Measurements from ENCODE around the gene ZMYND8.
A peak's percentile ranks its signal among the peaks of the same experiment; 100 is the strongest.

ZMYND8 gene

DNA sequence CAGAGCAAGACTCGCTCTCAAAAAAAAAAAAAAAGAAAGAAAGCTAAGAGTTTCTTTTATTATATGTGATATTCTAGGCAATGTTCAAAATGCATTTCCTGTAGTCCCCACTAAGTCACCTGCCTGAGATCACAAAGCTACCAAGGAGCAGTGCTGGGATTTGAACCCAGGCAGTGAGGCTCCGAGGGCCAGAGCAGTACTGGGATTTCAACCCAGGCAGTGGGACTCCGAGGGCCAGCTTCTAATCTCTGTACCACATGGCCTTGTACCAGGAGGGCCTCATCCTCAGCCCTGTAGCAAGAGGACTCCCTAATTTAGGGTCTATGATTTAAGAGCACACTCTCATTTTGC is 39.7 kb downstream of the ZMYND8 start:
- TF ChIP-seq, protein P1, sequence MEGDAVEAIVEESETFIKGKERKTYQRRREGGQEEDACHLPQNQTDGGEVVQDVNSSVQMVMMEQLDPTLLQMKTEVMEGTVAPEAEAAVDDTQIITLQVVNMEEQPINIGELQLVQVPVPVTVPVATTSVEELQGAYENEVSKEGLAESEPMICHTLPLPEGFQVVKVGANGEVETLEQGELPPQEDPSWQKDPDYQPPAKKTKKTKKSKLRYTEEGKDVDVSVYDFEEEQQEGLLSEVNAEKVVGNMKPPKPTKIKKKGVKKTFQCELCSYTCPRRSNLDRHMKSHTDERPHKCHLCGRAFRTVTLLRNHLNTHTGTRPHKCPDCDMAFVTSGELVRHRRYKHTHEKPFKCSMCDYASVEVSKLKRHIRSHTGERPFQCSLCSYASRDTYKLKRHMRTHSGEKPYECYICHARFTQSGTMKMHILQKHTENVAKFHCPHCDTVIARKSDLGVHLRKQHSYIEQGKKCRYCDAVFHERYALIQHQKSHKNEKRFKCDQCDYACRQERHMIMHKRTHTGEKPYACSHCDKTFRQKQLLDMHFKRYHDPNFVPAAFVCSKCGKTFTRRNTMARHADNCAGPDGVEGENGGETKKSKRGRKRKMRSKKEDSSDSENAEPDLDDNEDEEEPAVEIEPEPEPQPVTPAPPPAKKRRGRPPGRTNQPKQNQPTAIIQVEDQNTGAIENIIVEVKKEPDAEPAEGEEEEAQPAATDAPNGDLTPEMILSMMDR (conservative IDR thresholded peaks at IDR 0.05; ENCODE audit: low read length): no peak
- H3K4me3 ChIP-seq (ENCODE audit: low read length): no peak overlapping the region
- no peak for DNase-seq (ENCODE audit: low read depth)

DNA sequence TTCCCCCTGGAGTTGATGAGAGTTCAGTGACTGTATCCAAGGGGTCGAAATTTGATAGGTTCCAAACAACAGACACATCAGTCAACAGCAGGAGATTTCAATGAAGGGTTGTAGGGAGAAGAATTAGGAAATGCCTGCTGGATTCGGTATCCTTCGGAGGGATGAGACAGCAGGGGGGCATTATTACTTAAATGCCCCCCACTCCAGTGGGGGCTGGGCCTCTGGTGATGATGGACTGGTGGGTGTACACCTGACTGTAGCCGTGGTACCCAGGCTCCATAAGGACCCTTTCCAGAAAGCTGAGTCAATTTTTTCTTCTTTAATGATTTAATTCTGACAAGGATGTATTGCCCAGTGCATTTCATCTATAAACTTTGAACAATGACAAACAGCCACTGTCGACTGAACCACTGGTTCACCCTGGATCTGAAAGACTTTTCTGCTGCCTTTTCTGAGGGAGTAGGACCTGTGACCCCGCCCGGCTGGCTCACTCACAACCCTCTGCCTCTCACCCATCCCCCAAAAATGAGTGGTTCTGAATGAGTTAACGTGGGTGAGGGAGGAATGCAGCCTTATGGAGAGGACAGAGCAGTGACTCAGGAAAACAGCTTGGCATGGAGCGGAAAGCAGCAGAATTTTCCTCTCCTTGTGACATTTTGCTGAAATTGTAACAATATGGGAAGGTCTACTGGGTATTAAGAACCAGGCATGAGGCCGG is 41.0 kb downstream of the ZMYND8 start:
- DNase-seq (ENCODE audit: low read depth): peak; percentile 95
- TF ChIP-seq, protein P1 (conservative IDR thresholded peaks at IDR 0.05; ENCODE audit: low read length): no peak
- H3K4me3 ChIP-seq (ENCODE audit: low read length): no peak overlapping the region; the same call in 1 of the 2 replicates

DNA sequence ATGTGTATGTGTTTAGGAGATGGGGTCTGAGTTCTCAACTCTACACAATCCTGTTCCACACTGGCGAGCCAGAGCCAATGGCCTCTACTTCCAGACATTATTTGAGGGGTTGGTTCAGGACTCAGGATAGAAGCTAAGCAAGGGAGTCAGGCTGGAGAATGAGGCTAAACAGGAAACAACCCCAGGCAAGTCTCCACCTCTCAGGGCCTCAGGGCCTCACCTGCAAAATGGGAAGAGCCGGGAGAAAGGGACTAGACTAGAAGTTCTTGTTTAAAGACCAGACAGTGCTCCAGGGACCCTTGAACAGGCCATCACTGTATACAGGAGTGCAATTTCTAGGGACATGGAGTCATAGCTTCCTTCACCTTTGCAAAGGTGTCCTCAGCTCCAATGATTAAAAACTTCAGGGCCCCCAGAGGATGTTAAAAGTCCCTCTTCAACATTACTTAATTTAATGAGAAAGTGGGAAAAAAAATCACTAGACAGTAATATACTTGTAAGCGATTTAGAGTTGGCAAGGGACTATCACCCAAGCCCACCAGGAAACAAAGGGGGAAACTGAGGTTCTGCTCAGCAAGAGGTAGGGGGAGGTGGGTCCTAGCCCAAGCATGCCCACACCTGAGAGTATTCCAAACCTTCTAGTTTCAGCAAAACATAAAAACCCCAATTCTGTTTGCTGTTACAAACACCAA is 41.7 kb downstream of the ZMYND8 start:
- H3K4me3 ChIP-seq (ENCODE audit: low read length): no peak overlapping the region
- DNase-seq (ENCODE audit: low read depth): no peak
- TF ChIP-seq, protein P1 (conservative IDR thresholded peaks at IDR 0.05; ENCODE audit: low read length): no peak

DNA sequence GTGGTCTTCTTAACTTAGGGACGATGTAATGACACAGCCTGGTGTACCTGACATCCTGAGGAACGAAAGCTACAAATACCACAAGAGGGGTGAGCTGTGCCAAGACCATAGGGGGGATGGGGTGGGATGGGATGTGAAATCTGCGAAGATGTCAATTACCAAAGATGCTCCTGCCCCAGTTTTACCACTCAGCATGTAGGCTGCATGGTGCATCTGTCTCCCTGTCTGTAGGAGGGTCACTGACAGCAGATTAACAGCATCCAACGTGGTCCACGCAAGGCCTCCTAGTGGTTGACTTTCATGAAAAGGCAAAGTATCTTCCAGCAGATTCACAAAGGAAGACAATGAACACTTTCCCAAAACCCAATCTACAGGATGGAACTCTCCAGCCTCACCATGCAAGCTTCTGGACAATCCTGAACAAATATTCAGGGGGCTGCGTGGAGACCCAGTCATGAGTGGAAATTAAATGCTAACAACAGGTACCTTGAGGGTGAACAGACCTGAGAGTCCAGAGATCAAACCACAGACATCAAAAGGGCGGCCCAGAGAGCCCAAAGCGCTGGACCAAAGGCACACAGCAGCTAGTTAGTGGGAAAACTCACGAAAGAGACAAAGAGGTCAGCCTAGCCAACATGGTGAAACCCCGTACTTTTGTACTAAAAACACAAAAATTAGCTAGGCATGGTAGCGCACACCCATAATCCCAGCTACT is 44.4 kb downstream of the ZMYND8 start:
- no peak overlapping the region for H3K4me3 ChIP-seq (ENCODE audit: low read length)
- DNase-seq (ENCODE audit: low read depth): no peak
- TF ChIP-seq, protein P1 (conservative IDR thresholded peaks at IDR 0.05; ENCODE audit: low read length): no peak

DNA sequence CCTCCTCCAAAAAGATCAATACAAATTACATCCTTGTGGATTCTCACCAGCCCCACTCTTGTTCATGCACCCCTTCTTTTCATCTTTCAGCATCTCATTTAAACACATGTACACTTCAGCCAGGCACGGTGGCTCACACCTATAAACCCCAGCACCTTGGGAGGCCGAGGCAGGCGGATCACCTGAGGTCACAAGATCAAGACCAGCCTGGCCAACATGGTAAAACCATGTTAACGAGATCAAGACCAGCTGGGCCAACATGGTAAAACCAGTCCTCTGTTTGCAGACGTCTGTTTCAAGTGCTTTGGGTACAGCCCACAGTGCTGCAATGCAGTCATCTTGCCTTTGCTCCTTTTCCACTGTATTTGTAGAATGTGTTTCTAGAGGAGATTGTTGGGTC is 45.3 kb downstream of the ZMYND8 start:
- TF ChIP-seq, protein P1 (conservative IDR thresholded peaks at IDR 0.05; ENCODE audit: low read length): no peak

DNA sequence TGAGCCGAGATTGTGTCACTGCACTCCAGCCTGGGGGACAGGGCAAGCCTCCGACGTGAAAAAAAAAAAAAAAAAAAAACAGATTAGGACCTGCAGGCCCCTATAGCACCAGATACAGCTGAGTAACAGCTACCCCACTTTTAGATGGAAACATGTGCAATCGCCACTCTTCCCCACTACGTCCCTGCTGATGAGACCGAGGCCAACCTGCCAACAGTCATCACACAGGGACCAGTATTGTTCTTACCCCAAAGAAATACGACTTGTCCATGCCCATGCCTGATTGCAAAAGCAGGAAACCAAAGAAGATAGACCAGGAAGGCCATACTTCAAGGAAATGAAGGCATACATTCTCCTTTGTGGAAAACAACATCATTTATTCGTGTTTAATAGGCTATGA is 45.8 kb downstream of the ZMYND8 start:
- TF ChIP-seq, protein P1 (conservative IDR thresholded peaks at IDR 0.05; ENCODE audit: low read length): no peak
- no peak for DNase-seq (ENCODE audit: low read depth)
- H3K4me3 ChIP-seq (ENCODE audit: low read length): no peak overlapping the region

More for the DNA sequence above, 45.3 kb downstream of the ZMYND8 start:
- DNase-seq (ENCODE audit: low read depth): no peak
- H3K4me3 ChIP-seq (ENCODE audit: low read length): no peak overlapping the region
